Neural progenitor cell (in vitro differentiated cells): ENCODE measurements around the gene SSR2. TPM values are rescaled to one million over a fixed set of nuclear protein-coding genes. Genes with fewer than 3 reads are reported as not detected.

ENCODE experiments used
- DNase-seq: peaks from one replicate; pipeline ENCODE4 v3.0.0-alpha.2; 2016; ENCODE audit warnings: low spot score
- H2AFZ ChIP-seq: fragments of 200-600 bp; sonication (generic); replicated peaks from 2 replicates; pipeline ENCODE4 v1.6.1; 2016; ENCODE audit warnings: antibody characterized with exemption
- H3F3A ChIP-seq: fragments of 200-600 bp; sonication (generic); 2 replicates; pipeline ENCODE4 v1.6.1; 2016; ENCODE audit warnings: antibody characterized with exemption, low read depth
- H3K27ac ChIP-seq: fragments of 200-600 bp; sonication (generic); 2 replicates; pipeline ENCODE4 v1.5.1; 2016; ENCODE audit warnings: mild to moderate bottlenecking
- H3K27me3 ChIP-seq: fragments of 200-600 bp; sonication (generic); 2 replicates; pipeline ENCODE4 v1.6.1; 2016; ENCODE audit warnings: mild to moderate bottlenecking, moderate library complexity
- H3K36me3 ChIP-seq: fragments of 200-600 bp; sonication (generic); 2 replicates; pipeline ENCODE4 v1.5.1; 2016
- H3K4me1 ChIP-seq: fragments of 200-600 bp; sonication (generic); 2 replicates; pipeline ENCODE4 v1.6.1; 2016; ENCODE audit warnings: mixed run types
- H3K4me2 ChIP-seq: fragments of 200-600 bp; sonication (generic); 2 replicates; pipeline ENCODE4 v1.6.1; 2016
- H3K4me3 ChIP-seq: fragments of 200-600 bp; sonication (generic); 2 replicates; pipeline ENCODE4 v1.5.1; 2016
- H3K79me2 ChIP-seq: fragments of 200-600 bp; sonication (generic); 2 replicates; pipeline ENCODE4 v1.6.1; 2016; ENCODE audit warnings: low read depth
- H3K9ac ChIP-seq: fragments of 200-600 bp; sonication (generic); 2 replicates; pipeline ENCODE4 v1.6.1; 2016
- H3K9me3 ChIP-seq: fragments of 200-600 bp; sonication (generic); 2 replicates; pipeline ENCODE4 v1.5.1; 2016; ENCODE audit warnings: low read depth
- H4K20me1 ChIP-seq: fragments of 200-600 bp; sonication (generic); 2 replicates; pipeline ENCODE4 v1.6.1; 2016; ENCODE audit warnings: low read depth
- H3K27ac Mint-ChIP-seq: 3 replicates; pipeline ENCODE4 v1.8.0; 2021; ENCODE audit warnings: mixed read lengths
- H3K27me3 Mint-ChIP-seq: 2 replicates; pipeline ENCODE4 v1.8.0; 2022; ENCODE audit warnings: low read depth, mild to moderate bottlenecking, inconsistent platforms, moderate library complexity, mixed read lengths; ENCODE audit not compliant: insufficient read depth
- H3K36me3 Mint-ChIP-seq: 3 replicates; pipeline ENCODE4 v1.8.0; 2021; ENCODE audit warnings: mixed read lengths
- H3K4me1 Mint-ChIP-seq: 3 replicates; pipeline ENCODE4 v1.8.0; 2021; ENCODE audit warnings: mixed read lengths
- H3K4me3 Mint-ChIP-seq: 3 replicates; pipeline ENCODE4 v1.8.0; 2021; ENCODE audit warnings: mild to moderate bottlenecking, moderate library complexity, mixed read lengths
- H3K9me3 Mint-ChIP-seq: 3 replicates; pipeline ENCODE4 v1.8.0; 2020; ENCODE audit warnings: mixed read lengths
- EZH2 ChIP-seq: fragments of 200-600 bp; sonication (generic); IDR thresholded peaks from 2 replicates; pipeline ENCODE4 v1.6.1; 2017; ENCODE audit warnings: antibody characterized with exemption, mild to moderate bottlenecking, moderate library complexity
- EZH2phosphoT487 ChIP-seq: fragments of 200-600 bp; sonication (generic); IDR thresholded peaks from 2 replicates; pipeline ENCODE4 v1.6.1; 2017; ENCODE audit warnings: antibody characterized with exemption
- total RNA-seq: library from RNA; depleted of rRNA; stranded (reverse); fragments of >200 nt; gene quantifications from 2 replicates; pipeline ENCODE4 v1.2.3, GENCODE V29; 2015; ENCODE audit warnings: low replicate concordance
- TF ChIP-seq, protein P1 (sequence below): fragments of 200-600 bp; sonication (generic); IDR thresholded peaks from 2 replicates; pipeline ENCODE4 v1.5.1; 2017; ENCODE audit warnings: antibody characterized with exemption, mild to moderate bottlenecking

SSR2 gene
- total RNA-seq, 1 donor from 2014 or later, result 293 TPM

DNA sequence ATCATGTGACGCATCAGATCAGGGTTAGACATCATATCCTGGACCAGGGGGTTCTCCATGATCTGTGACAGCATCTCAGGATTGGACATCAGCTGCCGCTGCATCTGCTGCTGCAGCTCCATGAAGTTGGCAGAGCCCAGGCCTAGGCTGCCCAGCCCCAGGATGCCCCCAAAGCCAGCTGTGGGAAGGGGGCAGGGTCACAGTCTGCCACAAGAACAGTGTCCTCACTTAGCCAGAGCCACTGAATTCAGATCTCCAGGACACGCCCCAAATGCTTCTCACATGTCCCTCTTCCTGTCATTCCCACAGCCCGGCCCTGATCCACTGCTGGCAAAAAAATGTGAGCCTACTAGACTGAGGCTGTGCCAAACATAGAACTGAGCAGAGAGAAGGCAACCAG, 29.6 kb upstream of the SSR2 start:
- Mint-ChIP-seq H3K9me3 (no peaks in the 10 kb centered on the region), H3K27me3 (peaks cover 14% of the 10 kb centered on the region), H3K27ac (no peak overlapping the region), H3K36me3 (peaks cover 20% of the 10 kb centered on the region), H3K4me1 (peaks cover 16% of the 10 kb centered on the region), H3K4me3 (no peak overlapping the region)
- no peak overlapping the region for H3K9ac ChIP-seq
- no peak for TF ChIP-seq EZH2
- no peak for TF ChIP-seq EZH2phosphoT487
- TF ChIP-seq, protein P1, sequence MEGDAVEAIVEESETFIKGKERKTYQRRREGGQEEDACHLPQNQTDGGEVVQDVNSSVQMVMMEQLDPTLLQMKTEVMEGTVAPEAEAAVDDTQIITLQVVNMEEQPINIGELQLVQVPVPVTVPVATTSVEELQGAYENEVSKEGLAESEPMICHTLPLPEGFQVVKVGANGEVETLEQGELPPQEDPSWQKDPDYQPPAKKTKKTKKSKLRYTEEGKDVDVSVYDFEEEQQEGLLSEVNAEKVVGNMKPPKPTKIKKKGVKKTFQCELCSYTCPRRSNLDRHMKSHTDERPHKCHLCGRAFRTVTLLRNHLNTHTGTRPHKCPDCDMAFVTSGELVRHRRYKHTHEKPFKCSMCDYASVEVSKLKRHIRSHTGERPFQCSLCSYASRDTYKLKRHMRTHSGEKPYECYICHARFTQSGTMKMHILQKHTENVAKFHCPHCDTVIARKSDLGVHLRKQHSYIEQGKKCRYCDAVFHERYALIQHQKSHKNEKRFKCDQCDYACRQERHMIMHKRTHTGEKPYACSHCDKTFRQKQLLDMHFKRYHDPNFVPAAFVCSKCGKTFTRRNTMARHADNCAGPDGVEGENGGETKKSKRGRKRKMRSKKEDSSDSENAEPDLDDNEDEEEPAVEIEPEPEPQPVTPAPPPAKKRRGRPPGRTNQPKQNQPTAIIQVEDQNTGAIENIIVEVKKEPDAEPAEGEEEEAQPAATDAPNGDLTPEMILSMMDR, result no peak
- no peak overlapping the region for H3K27ac ChIP-seq
- no peaks in the 10 kb centered on the region for H3K9me3 ChIP-seq
- no peaks in the 10 kb centered on the region for H3K4me1 ChIP-seq
- H3K4me2 ChIP-seq, result no peak overlapping the region
- DNase-seq, result no peak
- no peaks in the 10 kb centered on the region for H3K36me3 ChIP-seq
- peaks cover 28% of the 10 kb centered on the region for H3K79me2 ChIP-seq
- no peak overlapping the region for H3K4me3 ChIP-seq
- H2AFZ ChIP-seq, result no peak overlapping the region
- no peaks in the 10 kb centered on the region for H3K27me3 ChIP-seq
- peaks cover 17% of the 10 kb centered on the region for H4K20me1 ChIP-seq
- H3F3A ChIP-seq, result peaks cover 6% of the 10 kb centered on the region

DNA sequence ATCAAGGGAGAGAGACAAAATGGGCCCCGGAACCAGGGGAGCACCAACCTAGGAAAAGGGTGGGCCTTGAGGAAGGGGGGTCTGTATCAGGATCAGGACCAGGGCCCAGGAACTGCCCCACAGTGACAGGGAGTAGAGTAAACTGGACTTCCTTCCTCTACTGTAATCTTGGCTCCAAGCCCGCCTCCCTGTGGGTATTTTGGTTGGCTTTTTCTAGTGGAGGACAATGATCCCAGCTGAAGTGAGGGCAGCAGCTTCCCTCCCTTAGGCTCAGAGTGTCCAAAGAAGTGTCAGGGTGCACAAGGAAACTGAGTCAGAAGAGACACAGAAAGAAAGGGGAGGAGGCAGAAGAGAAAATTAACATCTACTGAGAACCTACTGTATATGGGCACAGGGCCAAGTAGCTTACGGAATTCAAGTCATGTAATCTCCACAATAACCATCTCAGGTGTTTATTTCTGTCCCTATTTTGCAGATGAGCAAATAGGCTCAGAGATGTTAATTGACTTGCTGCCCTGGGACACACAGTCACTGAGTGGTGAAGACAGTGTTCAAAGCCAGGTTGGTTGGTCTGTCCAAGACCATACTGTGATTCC, 28.0 kb upstream of the SSR2 start:
- no peaks in the 10 kb centered on the region for H3K9me3 Mint-ChIP-seq
- H3K27me3 Mint-ChIP-seq, result peaks cover 14% of the 10 kb centered on the region
- peaks cover 21% of the 10 kb centered on the region for H3K79me2 ChIP-seq
- no peaks in the 10 kb centered on the region for H3F3A ChIP-seq
- H3K4me2 ChIP-seq, result no peak overlapping the region
- H3K4me1 ChIP-seq, result no peaks in the 10 kb centered on the region
- H2AFZ ChIP-seq, result no peak overlapping the region
- H3K36me3 Mint-ChIP-seq, result peaks cover 24% of the 10 kb centered on the region
- no peak overlapping the region for H3K27ac Mint-ChIP-seq
- H3K4me3 Mint-ChIP-seq, result no peak overlapping the region
- H3K27me3 ChIP-seq, result no peaks in the 10 kb centered on the region
- TF ChIP-seq EZH2 (no peak), EZH2phosphoT487 (no peak)
- TF ChIP-seq, protein P1, result no peak
- peaks cover 17% of the 10 kb centered on the region for H4K20me1 ChIP-seq
- H3K4me1 Mint-ChIP-seq, result peaks cover 12% of the 10 kb centered on the region
- no peaks in the 10 kb centered on the region for H3K36me3 ChIP-seq
- DNase-seq, result no peak
- H3K27ac ChIP-seq, result no peak overlapping the region
- H3K4me3 ChIP-seq, result no peak overlapping the region
- no peaks in the 10 kb centered on the region for H3K9me3 ChIP-seq
- no peak overlapping the region for H3K9ac ChIP-seq

DNA sequence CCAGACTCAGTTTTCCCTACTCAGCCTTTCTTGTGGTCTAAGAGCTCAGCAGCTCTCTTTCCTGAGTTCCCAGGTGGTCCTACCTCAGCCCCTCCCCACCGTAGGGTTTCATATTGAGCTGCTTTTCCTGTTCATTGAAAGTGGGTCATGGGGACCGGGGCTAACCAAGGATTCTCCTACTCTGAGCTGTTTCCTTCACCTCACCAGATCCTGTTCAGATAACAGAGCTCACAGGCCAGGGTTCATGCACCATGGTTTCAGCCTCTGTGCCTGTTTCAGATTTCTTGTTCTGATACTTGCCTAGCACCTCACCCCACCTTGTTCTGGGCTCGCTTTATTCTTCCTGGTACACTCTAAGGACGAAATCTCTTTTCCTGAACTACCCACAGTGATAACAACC, 24.3 kb upstream of the SSR2 start:
- no peaks in the 10 kb centered on the region for H3K36me3 ChIP-seq
- Mint-ChIP-seq H3K4me3 (no peak overlapping the region), H3K36me3 (peaks cover 36% of the 10 kb centered on the region)

More for the DNA sequence above, 24.3 kb upstream of the SSR2 start:
- peaks cover 2% of the 10 kb centered on the region for H3K27me3 Mint-ChIP-seq
- no peak for DNase-seq
- Histone ChIP-seq H2AFZ (no peak overlapping the region), H3K27ac (no peak overlapping the region), H3K4me2 (no peak overlapping the region), H3F3A (no peaks in the 10 kb centered on the region), H3K79me2 (no peaks in the 10 kb centered on the region), H4K20me1 (no peaks in the 10 kb centered on the region), H3K4me1 (no peaks in the 10 kb centered on the region), H3K4me3 (no peak overlapping the region), H3K27me3 (no peaks in the 10 kb centered on the region), H3K9me3 (no peaks in the 10 kb centered on the region), H3K9ac (no peak overlapping the region)
- no peak overlapping the region for H3K27ac Mint-ChIP-seq
- H3K9me3 Mint-ChIP-seq, result no peaks in the 10 kb centered on the region
- H3K4me1 Mint-ChIP-seq, result no peaks in the 10 kb centered on the region
- TF ChIP-seq EZH2, result no peak
- TF ChIP-seq, protein P1, result no peak
- TF ChIP-seq EZH2phosphoT487, result no peak
